Stimulated activated CD4-positive, alpha-beta T cell treated with anti-CD3 and anti-CD28 coated beads, Interleukin-12 subunit alpha, Interleukin-12 subunit beta, amount 100 ng/mL, for 4 hours (primary cell): ENCODE data around the gene IFI27L2.

Experiments used
- DNase-seq: peaks from one replicate; pipeline ENCODE4 v3.0.0-alpha.2; 2020

The IFI27L2 gene

DNA sequence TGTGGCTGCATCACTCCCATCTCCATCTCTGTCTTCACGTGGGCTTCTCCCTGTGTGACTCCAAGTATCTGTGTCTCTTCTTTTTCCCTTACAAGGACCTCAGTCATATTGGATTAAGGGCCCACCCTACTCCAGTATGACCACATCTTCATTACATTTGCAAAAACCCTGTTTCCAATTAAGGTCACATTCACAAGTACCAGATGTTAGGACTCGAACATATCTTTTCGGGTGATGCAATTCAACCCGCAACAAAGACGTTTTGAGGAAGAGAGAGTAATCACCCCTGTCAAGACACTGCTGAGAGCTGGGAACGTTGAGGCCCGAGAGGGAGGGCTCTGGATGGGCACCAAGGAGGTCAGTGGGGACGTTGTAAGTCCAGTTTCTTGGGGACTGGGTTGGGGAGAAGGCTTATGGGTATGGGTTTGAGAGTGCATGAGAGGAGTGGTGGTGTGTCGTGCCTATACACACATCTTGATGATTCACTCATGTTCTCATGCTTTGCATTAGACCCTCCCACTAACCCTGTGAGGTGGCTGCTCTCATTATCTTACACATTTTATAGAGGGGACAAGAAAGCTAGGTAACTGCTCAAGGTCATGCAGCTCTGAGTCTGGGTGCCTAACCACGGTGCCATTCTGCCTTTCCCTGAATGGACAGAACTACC, 30.9 kb downstream of the IFI27L2 start:
- DNase-seq = no peak

DNA sequence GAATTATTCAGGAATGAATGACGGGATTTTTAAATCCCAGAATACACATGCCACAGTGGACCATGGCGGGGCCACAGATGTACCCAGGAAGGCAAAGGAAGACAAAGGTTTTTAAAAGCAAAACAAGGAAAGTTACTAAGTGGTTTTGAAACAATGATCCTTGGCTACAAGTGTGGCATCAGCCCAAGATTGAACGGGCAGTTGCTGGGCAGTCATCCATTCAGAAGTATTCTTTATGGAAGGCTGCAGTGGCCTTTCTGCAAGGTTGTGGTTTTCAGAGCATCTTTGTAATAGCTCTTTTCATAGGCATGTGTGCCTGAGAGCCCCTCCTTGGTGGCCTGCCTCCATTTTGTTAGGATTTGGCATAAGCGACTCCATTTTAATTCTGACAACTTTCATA, 32.3 kb downstream of the IFI27L2 start:
- DNase-seq = no peak

DNA sequence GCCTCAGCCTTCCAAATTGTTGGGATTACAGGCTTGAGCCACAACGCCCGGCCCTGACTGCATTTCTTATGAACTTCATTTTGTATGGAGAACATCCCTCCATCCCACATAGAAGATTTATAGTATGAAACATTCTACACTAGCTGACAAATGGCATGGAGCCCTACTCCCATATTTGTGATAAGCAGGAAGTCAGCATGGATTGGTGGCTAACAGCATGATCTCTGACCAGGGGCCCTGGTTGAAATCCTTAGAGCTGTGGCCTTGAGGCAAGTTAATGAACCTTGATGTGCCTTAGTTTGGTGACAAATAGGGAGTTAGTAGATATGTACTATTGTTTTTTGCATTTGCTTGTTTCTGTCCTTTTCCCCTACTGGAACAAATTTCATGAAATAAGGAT, 36.0 kb downstream of the IFI27L2 start:
- no peak for DNase-seq

DNA sequence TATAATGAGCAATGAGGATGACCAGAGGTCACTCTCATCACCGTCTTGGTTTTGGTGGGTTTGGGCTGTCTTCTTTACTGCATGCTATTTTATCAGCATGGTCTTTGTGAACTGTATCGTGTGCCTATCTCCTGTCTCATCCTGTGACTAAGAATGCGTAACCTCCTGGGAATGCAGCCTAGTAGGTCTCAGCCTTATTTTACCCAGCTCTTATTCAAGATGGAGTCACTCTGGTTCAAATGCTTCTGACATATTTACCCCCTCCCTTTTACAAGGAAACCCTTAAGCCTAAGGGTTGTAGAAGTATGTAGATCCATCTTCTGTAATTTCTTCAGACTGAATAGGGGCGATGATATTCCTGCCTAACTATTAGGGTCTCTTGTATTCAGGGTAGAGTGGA, 39.9 kb downstream of the IFI27L2 start:
- no peak for DNase-seq

DNA sequence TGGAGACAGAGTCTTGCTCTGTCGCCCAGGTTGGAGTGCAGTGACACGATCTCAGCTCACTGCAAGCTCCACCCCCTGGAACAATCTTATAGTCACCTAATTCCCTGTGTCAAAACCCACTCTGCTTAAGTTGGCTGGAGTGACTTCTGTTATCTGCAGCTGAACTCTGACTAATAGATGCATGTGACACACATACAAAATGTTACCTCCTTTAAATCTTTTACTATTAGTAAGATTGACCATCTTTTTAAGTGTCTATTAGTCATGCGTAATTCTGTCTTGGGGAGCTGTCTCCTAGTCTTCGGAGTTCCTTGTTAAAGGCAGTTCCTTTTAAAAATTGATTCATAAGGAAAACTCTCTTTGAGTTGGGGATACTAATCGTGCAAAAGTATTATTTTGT, 40.9 kb downstream of the IFI27L2 start:
- no peak for DNase-seq

DNA sequence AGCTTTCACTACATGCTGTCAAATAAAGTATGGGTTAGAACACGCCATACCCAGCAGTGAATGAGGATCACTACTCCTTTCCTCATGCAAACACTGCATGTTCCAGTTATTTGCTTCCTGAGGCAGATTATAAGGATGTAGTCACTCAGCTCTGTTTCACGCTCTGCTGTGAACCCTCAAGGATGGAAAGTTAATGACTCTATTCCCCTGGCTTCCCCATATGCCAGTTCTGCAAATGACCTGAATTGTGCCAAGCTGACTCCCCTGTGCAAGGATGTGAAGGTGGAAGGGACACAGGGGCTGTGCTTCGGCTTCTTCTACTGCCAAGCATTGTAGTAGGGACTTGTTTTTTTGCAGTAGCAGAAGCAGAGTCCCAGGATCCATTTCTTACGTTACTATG, 41.5 kb downstream of the IFI27L2 start:
- no peak for DNase-seq

DNA sequence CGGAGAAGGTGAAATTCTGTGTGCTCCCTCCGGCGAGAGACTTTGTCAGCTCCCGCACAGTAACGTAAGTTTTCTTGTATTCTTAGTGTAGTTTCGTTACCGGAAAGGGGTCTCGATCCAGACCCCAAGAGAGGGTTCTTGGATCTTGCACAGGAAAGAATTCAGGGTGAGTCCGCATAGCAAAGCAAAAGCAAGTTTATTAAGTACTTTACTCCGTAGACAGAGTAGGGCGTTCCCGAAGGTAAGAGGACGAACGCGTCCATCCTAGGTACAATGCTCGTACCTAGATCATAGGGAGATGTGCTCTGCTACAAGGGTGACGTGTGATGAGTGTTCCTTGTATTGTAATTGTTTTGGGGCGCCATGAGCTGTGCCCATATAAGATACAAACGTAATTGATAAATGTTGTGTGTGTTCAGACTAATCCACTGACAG, 48.0 kb downstream of the IFI27L2 start:
- no peak for DNase-seq

DNA sequence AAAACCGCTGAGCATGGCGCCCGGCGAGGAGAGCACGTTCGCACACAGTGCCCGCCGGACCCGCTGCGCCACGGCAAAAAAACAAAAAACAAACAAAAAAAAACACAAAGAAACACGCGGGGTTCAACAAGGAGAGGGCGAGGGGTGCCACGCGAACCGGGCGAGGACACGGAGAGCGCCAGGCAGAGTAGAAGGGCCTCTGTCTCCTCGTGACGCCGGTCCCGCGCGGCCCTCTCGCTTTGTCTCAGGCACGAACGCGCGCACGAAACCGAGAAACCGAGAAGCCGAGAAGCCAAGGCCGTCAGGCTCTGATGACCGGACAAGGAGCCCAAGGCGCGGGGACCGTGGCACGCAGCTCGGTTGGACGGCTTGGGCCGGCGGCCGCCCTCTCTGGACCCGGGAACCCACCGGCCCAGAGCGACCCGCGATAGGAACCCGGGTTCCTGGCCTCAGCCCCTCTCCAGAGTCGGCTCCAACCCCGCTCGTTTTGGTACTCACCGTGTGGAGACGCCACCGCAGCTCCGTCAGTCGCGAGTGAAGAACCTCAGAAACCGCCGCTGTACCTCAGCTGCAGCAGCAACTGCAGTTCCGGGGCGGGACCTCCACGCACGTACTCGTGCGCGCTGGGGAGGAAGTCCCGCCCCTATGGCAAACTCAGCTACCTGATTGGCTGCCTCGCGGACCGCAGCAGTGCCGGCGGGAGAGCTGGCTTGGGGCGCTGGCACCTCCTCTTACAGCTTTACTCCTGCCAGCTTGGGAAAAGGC, 48.6 kb downstream of the IFI27L2 start, which contains the start of the genes DDX24 and IFI27L1:
TSS of gene DDX24 (minus strand) at position 582 of the 765 bp plus-strand sequence. CDS start 1,460 bp downstream, outside the sequence.
TSS of gene IFI27L1 (plus strand) at position 690 of the 765 bp plus-strand sequence. CDS start 15,628 bp downstream, outside the sequence.
- peak; percentile 96 for DNase-seq

DNA sequence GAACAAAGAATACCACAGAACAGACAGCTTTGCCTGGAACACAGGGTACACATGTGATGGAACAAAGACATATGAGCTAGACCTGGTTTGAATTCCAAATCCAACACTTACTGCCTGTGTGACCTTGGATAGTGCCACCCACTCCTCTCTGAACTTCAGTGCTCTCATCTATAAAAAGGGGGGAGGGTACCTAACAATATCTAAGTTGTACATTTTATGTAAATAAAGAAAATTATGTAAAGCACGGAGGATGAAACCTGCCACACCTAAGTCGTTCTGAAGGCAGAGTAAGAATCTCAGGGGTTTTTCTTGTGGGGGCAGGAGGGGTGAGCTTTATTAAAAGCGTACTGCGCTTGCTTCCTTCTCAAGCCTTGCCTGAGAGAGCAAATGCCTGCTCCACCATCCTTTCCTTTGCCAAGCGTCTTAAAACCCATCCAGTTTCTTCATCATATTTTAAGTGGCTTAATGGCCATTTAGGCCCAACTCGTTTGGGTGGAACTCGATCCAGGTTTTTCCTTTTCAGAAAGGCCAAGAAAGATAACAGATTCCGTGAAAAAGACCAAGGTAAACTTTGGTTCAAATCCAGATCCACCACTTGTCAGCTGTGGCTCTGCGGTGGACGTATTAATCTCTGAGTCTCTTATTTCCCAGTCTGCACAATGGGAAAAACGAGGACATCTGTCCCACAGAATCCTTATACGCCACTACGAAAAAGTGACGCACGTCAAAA, 49.3 kb downstream of the IFI27L2 start:
- no peak for DNase-seq

DNA sequence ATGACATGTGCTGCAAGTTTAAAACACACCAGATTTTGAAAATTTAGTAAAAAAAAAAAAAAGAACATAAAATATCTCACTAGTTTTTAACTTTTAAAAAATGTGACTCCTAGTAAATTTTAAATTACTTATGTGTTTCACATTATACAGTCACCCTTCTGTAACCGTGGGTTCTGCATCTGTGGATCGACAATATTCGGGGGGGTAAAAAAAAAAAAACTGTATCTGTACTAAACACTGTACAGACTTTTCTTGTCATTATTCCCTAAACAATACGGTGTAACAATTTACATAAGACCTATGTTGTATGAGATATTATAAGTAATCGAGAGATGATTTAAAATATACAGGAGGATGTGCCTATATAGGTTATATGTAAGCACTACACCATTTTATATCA, 51.6 kb downstream of the IFI27L2 start:
- no peak for DNase-seq
